Stimulated activated CD4-positive, alpha-beta T cell treated with anti-CD3 and anti-CD28 coated beads, Interleukin-4, amount 100 ng/mL, for 24 hours (primary cell): ENCODE data around the gene LGALS13.
"Not testable (repeated sequence)": the region's sequence is repeated elsewhere in the genome, so short reads cannot be mapped to it uniquely, and the experiment has no call there.

ENCODE experiments used
- DNase-seq: peaks from one replicate; pipeline ENCODE4 v3.0.0-alpha.2; 2020

The LGALS13 gene

DNA sequence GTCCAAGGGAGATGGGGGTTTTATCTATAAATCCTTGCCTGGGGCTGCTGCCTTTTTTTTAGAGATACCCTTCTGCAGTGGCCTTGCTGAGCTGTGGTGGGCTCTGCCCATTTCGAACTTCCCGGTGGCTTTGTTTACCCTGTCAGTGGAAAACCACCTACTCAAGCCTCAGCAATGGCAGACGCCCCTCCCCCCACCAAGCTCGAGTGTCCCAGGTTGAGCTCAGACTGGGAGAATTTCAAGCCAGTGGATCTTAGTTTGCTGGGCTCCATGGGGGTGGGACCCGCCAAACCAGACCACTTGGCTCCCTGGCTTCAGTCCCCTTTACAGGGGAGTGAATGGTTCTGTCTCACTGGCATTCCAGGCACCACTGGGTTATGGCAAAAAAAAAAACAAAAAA lies 21.6 kb downstream of the LGALS13 start:
- DNase-seq, result no peak

DNA sequence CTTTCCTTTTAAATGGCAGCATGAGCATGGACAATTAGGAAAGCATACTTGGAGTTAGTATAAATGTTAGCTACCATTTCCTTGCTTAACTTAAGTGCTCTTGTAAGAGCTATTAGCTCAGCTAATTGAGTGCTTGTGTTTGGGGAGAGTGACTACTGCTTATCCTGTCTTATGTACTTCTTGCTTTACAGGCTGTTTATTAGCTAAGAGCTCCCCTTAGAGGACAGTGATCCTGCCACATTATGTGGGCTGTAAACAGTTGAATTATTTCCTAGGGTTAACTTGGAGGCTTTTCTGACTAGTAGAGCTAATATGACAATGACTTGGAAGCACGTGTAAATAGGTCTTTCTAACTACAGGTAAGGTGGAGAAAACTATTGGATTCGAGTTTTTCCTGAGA lies 25.3 kb downstream of the LGALS13 start:
- DNase-seq, result not testable (repeated sequence)

DNA sequence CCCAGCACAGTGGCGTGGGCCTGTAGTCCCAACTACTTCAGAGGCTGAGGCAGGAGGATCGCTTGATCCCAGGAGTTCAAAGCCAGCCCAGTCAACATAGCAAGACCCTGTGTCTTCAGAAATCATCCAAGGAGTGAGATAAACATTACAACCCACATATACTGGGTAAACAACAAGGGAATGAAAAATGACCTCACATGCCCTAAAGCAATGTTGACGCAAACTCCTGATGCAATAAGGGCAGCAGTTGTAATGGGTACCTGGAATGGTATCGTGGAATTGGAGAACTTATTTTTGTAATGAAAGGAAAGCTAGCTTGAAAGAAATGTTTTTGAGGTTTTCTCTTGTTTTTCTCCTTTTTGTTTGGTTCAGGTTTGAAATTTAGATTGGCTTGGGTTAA lies 28.9 kb downstream of the LGALS13 start:
- DNase-seq, result no peak

DNA sequence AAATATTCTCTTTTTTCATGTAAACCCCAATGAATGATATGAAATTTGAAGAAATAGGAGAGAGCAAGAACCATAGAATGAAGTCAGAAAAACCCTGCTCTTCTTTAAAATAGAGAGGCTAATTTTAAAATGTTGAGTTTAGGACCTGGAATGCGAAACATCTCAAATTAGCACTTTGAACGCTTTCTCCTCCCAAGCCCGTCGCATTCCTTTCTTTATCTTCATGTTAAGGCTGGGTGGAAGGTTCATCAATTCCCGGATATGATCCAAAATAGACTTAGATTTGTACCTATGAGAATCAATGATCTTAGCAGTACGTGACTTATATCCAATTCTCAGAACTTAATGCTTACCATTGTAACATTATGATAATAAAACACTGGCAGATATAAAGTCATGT lies 29.3 kb downstream of the LGALS13 start:
- no peak for DNase-seq

DNA sequence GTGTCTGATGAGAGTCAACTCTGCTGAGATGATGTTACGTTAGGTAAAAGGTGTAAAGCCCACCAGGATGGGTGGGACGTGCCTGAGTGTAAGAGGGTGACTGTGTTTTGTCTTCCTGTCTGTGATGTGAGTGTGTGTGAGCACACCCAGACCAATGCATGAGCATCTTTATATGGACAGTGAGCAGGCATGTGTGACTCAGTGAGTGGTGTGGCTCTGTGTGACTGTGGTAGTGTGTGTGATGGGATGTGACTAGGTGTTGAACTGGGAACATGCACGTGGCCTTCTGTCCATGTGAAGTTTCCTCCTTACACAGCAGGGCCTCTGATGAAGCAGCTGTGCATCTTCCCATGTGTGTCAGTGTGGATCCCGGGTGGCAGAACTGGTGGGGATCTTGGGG lies 35.6 kb downstream of the LGALS13 start:
- no peak for DNase-seq

DNA sequence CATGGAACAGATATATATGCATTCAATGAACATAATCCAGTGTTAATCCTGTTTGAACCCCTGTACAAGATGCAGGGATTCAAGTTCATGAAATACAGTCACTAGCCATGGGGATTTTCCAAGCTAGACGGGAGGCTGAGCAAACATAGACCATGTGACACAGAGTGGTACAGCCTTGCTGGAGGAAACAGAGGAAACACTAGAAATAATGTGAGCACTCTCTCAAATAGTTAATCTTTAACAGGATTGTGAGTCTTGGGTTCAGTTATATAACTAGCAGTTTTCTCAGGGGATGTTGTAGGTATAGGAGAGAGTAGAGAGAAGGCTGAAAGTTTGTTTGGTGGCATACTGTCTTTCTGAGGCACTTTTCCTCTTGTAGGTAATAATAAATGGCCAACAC lies 39.4 kb downstream of the LGALS13 start:
- DNase-seq, result no peak

DNA sequence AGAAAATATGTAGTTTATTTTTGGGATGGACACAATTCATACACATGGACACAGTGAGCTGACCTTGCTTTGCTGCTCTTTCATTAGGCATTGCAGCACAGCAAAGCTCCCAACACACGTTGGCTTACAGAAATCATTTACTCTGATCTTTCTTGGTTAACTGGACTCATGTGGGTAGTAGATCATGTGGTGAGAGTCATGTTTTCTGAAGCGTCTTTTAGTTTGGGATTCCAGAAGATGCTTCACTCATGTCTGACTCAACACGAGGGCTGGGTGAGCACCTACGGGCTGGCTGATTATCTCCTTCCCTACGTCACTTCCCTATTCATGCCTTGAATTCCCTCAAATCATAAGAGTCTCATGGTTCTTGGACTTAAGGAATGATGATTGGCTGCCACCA lies 41.3 kb downstream of the LGALS13 start:
- DNase-seq, result no peak

DNA sequence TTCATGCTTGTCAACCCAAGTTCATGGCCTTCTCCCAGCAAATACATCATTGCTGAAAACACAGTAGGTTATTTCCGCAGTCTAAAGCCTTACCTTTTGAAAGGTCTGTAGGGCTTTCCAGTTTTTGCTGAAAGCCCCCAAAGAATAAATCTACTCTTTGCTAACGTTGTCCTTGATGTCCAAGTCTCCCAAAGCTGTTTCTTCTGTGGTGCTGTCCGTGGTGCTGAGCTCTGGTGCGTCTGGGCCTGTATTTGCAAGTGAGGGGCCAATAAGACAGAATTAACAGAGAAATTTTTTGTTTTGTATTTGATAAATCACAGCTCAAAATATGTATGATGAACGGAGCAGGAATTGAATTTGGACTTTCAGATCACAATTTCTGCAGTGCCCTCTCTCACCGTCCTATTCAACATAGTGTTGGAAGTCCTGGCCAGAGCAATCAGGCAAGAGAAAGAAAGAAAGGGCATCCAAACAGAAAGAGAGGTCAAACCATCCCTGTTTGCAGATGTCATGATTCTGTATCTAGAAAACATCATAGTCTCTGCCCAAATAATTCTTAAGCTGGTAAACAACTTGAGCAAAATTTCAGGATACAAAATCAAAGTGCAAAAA lies 43.6 kb downstream of the LGALS13 start:
- no peak for DNase-seq

DNA sequence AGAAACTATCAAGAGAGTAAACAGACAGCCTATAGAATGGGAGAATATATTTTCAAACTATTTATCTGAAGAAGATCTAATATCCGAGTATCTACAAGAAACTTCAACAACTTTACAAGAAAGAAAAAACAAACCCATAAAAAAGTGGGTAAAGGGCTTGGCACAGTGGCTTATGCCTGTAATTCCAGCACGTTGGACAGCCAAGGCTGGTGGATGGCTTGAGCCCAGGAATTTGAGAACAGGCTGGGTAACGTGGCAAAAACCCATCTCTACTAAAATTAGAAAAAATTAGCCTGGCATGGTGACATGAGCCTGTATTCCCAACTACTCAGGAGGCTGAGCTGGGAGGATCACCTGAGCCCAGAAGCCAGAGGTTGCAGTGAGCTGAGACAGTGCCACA lies 45.6 kb downstream of the LGALS13 start:
- no peak for DNase-seq

DNA sequence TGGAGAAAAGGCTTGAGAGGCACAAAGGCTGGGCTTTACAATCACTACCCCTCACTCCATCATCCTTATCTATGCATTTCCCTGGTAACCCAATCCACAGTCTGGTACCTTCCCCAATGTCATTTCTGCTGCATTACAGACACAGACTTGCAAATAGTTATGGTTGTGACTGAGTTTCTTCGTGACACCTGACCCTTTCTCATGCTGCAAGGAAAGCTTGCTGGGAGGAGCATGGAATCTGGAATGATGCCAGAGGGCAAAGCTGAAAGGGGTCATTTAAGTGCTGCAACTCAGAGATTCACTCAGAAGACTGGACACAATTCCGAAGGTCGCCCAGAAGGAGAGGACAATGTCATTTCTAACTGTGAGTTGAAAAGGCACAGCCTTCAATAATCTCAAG lies 53.3 kb downstream of the LGALS13 start, which contains the start of gene LGALS16:
LGALS16 (plus strand) TSS at position 301 of the 400 bp plus-strand sequence; CDS start at position 350, 49 bp downstream.
- DNase-seq, result no peak
